Measurements from ENCODE around the gene TANC1.

The TANC1 gene

GRCh38 chr2:159066541-159067156, 98.2 kb downstream of the TANC1 start:
- DNase-seq: no peak

DNA sequence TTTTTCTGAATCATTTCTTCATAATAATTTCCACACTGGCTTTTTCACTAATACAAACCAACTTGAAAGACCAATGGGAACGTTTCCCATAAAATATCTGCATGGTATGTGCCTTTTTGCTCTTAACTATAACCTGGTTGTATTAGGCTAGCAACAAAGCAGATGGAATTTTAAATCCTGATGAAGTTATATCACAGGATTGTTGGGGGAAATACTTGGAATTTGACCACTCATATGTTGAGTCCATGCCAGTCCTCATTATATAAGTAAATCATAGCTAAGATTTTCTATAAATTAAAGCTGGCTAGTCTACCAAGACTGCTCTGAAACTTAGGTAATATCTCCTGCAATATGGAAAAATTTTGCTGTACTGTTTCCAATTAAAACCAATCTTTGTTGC, 99.5 kb downstream of the TANC1 start:
- no peak for DNase-seq

DNA sequence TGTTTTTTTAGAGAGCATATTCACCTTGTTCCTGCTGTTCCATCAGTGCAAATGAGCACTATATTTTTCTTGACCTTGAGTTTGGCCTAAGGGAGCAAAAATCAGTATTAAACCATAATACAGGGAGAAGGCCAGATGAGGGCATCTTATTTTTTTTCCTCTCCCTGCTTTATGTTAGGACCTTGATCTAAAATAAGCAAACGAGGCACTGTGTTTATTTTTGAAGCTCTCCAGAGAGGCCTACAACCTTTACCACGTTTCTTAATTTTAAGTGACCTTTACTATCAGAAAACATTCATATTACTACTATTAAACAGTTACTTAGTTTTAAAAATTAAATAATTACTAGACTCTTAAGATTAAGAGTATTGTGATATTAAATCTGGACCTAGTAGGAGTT, 100.8 kb downstream of the TANC1 start:
- DNase-seq: no peak

- DNase-seq: no peak
Observed at GRCh38 chr2:159070235-159070634, 101.8 kb downstream of the TANC1 start.

DNA sequence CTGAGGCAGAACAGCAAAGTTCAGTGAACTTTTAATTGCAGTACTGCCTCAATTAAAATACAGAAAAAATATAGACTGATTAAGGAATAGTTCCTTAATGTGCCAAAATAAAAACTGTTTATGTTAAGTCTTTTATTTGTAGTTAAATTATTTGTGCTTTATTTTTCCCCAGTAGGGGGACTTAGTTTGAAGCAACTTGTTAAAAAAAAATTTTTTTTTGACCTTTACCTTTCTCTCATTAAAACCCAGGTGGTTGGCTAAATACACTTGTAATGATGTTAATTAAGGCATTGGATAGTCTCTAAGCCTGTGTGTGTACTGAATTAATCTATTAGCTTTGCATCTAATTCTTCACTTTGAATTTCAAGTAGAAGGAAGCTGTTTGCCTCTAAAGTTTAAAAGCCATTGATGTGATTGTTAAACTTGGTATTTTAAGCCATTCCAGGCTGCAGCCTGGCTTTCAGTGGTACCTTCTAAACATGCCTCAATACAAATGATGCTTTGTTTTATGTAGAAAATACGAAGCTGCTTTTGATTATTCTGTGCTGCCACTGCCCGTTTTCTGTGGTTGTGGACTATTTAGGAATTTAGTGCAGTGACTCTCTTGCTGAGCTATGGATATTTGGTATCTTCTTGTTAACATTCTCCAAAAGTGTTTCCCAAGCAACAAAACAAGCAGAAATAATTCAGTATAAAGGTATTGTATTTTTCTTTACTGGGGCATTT, 102.9 kb downstream of the TANC1 start:
- DNase-seq: no peak

GRCh38 chr2:159072795-159073194, 104.4 kb downstream of the TANC1 start:
- no peak for DNase-seq

GRCh38 chr2:159073256-159073655, 104.8 kb downstream of the TANC1 start:
- DNase-seq: no peak

GRCh38 chr2:159074605-159075004, 106.2 kb downstream of the TANC1 start:
- no peak for DNase-seq

- no peak for DNase-seq
Observed at GRCh38 chr2:159075727-159076126, 107.3 kb downstream of the TANC1 start.

GRCh38 chr2:159076241-159076640, 107.8 kb downstream of the TANC1 start:
- DNase-seq: no peak

DNA sequence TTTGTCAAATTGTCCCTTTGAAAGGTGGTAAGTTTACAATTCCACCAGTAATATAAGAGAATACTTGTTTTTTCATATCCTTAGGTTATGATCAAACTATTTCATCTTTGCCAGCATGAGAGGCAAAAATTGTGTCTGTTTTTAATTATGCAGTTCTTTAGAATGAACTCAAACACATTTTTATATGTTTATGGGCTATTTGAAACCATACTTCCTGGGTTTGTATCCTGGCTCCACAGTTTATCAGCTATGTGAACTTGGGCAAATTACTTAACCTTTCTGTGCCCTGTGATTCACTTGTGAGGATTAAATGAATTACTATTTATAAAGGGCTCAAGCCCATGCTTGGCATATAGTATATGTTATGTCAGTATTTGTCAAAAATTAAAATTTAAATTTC, 109.4 kb downstream of the TANC1 start:
- no peak for DNase-seq

- no peak for DNase-seq
Observed at GRCh38 chr2:159078443-159078842, 110.0 kb downstream of the TANC1 start.

DNA sequence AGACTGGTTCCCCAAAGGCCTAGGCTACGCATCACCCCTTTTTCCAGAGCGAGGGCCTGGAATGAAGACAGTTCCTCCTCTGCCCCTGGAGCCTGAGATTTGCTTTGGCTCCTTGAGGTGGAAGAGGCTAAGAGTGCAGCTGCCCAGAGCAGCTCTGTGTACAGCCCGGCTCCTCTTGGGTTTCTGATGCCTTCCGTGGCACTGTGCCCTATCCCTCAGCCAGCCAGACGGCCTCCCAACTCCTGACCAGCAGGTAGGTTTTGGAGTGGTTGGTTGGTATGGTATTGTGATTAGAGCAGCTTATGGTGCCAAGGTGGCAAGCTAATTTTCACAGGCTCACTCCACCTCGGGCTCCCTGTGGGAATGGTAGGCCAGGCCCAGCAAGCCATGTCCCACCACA, 112.2 kb downstream of the TANC1 start:
- DNase-seq: no peak

DNA sequence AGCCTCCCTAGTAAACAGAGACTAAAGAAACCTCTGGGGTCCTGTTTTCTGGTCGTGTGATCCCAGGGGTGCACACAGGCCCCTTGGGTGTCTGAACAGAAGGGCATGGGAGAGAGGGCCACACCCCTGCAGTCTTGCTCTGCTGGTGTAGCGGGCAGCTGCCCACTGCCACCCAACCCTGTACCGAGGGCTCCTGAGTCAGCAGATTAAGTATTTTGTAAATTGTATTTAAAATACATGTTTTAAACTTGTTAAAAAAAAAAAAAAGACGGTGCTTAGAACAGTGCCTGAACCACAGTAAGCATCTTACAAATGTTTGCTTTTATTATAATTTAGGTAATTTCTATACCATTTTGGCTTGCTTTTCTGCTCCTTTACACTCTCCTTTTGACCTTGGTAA, 113.7 kb downstream of the TANC1 start:
- DNase-seq: no peak

GRCh38 chr2:159084384-159085370, 116.2 kb downstream of the TANC1 start:
- no peak for DNase-seq

- no peak for DNase-seq
Observed at GRCh38 chr2:159086342-159086741, 117.9 kb downstream of the TANC1 start.

GRCh38 chr2:159086826-159087225, 118.4 kb downstream of the TANC1 start:
- no peak for DNase-seq

DNA sequence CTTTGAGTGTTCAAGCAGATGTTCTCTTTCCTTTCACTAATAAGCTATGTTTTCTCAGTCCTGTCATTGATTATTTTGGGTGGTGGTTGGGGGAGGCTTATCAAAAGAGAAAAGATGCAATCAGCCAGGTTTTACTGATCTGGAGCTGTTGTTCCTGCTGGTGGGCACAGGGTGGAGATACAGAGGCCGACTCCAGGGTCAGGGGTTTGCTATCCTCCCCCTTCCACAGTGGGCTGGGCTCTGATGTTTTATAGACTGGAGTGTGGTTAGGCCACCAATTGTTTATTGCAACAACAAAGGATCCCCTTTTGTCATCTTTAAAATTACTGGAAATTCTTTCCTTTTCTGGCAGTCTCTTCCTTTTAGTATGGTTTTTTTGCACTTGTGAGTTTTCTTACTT, 120.5 kb downstream of the TANC1 start:
- DNase-seq: no peak

DNA sequence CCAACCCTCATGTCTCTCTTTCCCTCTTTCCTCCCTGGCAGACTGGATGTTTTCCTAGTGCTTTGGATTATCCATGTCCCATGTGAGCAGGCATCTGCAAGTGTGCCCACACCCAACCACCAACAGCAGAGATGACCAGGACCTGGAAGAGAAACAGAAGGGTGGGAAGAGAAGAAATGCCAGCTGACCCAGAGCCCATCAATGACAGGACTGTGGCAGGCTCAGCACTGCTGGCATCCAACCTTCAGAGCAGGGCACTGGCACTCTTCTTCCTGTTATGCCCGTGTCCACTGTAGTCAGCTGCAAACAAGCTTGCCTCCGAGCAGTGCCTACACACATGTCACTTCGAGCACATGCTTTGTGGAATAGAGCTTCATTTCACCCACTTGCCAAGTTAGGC, 121.1 kb downstream of the TANC1 start:
- no peak for DNase-seq

- DNase-seq: no peak
Observed at GRCh38 chr2:159090514-159091201, 122.2 kb downstream of the TANC1 start.

- DNase-seq: no peak
Observed at GRCh38 chr2:159091381-159091780, 122.9 kb downstream of the TANC1 start.

- DNase-seq: no peak
Observed at GRCh38 chr2:159091976-159092375, 123.5 kb downstream of the TANC1 start.

DNA sequence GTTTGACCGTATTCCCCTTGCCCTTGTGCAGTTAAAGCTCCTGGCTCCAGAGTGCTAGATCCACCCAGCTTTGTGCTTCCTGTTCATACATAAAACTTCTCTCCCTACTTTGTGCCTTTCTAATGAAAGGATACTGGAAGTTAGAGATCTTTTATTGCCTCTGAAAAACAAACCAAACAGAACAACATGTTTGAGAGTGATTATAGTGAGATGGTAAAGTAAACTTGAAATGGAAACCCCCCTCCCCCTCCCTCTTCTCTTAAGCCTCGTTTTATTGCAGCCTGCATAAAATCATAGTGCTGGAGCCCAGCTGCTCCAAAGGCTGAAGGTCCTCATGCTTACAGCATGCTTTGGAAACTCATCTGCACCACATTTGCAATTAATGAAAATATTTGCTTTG, 125.1 kb downstream of the TANC1 start:
- DNase-seq: no peak

All from stimulated activated CD8-positive, alpha-beta memory T cell treated with anti-CD3 and anti-CD28 coated beads, Interleukin-4, amount 100 ng/mL, for 48 hours (primary cell).